GM12872 (cell line): ENCODE results near the gene ABCA6.

Experiments used
- CTCF ChIP-seq: IDR thresholded peaks from 3 replicates; pipeline ENCODE4 v1.5.1; 2011; ENCODE audit warnings: low read depth, mild to moderate bottlenecking, low read length, moderate library complexity; ENCODE audit not compliant: insufficient read depth

ABCA6 gene

GRCh38 chr17:69056179-69056823 lies 85.4 kb downstream of the ABCA6 start:
- no peak for TF ChIP-seq CTCF

GRCh38 chr17:69055334-69055733 lies 86.4 kb downstream of the ABCA6 start:
- TF ChIP-seq CTCF = no peak

- no peak for TF ChIP-seq CTCF
Observed at GRCh38 chr17:69050999-69051775, 90.5 kb downstream of the ABCA6 start.

GRCh38 chr17:69048634-69049033 lies 93.1 kb downstream of the ABCA6 start:
- TF ChIP-seq CTCF = no peak

- no peak for TF ChIP-seq CTCF
Observed at GRCh38 chr17:69047368-69048263, 94.1 kb downstream of the ABCA6 start.

- no peak for TF ChIP-seq CTCF
Observed at GRCh38 chr17:69046121-69046807, 95.4 kb downstream of the ABCA6 start.
